Measurements from ENCODE around the gene FAM217B.

- TF ChIP-seq CTCF (IDR thresholded peaks at IDR 0.05; ENCODE audit: insufficient read depth, low read depth, low read length) (no peak), EZH2 (IDR thresholded peaks at IDR 0.05; ENCODE audit: insufficient read depth, low read length) (no peak)
Measured at GRCh38 chr20:59891581-59891980, 48.6 kb upstream of the FAM217B start.

Data from astrocyte (in vitro differentiated cells and primary cell).